ENCODE measurements around the gene ASAP3. TPM values are rescaled to one million over a fixed set of nuclear protein-coding genes. Genes with fewer than 3 reads are reported as not detected.
"Not testable (repeated sequence)": the region's sequence is repeated elsewhere in the genome, so short reads cannot be mapped to it uniquely, and the experiment has no call there.

ASAP3 gene
- total RNA-seq, 2 donors from 2014 or later: 28.2 to 50.4 TPM

- Histone ChIP-seq H3K27me3 (replicated peaks; ENCODE audit: insufficient read depth) (no peaks in the 10 kb centered on the region), H3K27ac (no peak overlapping the region), H3K4me3 (no peak overlapping the region), H3K36me3 (no peaks in the 10 kb centered on the region), H3K4me1 (ENCODE audit: control insufficient read depth in 1 of 2, low read depth in 2 of 2) (peaks cover 12 to 33% of the 10 kb centered on the region in 2 donors), H3K9me3 (no peaks in the 10 kb centered on the region)
- ATAC-seq (ENCODE audit: insufficient number of reproducible peaks, low FRiP score, low read depth) (no peak), DNase-seq (ENCODE audit: low spot score) (no peak)
- no peak for TF ChIP-seq CTCF (IDR thresholded peaks at IDR 0.05)
Measured at GRCh38 chr1:23381233-23381885, 102.6 kb downstream of the ASAP3 start.

- no peaks in the 10 kb centered on the region for H3K27me3 ChIP-seq (replicated peaks; ENCODE audit: insufficient read depth)
- no peaks in the 10 kb centered on the region for H3K36me3 ChIP-seq
- no peak for TF ChIP-seq CTCF (IDR thresholded peaks at IDR 0.05)
- H3K27ac ChIP-seq: no peak overlapping the region
- no peak for DNase-seq (ENCODE audit: low spot score)
- peaks cover 12 to 36% of the 10 kb centered on the region in 2 donors for H3K4me1 ChIP-seq (ENCODE audit: control insufficient read depth in 1 of 2, low read depth in 2 of 2)
- H3K9me3 ChIP-seq: no peaks in the 10 kb centered on the region
- ATAC-seq (ENCODE audit: insufficient number of reproducible peaks, low FRiP score, low read depth): no peak
- no peak overlapping the region for H3K4me3 ChIP-seq
Measured at GRCh38 chr1:23380719-23381118, 103.3 kb downstream of the ASAP3 start.

GRCh38 chr1:23380236-23380635 lies 103.7 kb downstream of the ASAP3 start:
- DNase-seq (ENCODE audit: low spot score): not testable (repeated sequence)

More at GRCh38 chr1:23380236-23380635, 103.7 kb downstream of the ASAP3 start:
- H3K4me1 ChIP-seq (ENCODE audit: control insufficient read depth in 1 of 2, low read depth in 2 of 2): peaks cover 12 to 36% of the 10 kb centered on the region in 2 donors
- not testable (repeated sequence) for H3K9me3 ChIP-seq; H3K27ac ChIP-seq; ATAC-seq (ENCODE audit: insufficient number of reproducible peaks, low FRiP score, low read depth); H3K4me3 ChIP-seq; H3K27me3 ChIP-seq (replicated peaks; ENCODE audit: insufficient read depth); H3K36me3 ChIP-seq

Other genes with a start within 250 kb of the ASAP3 start
- 10 to 100 TPM; 56.3 to 97.3 TPM for gene HNRNPR, start 139.9 kb downstream of the ASAP3 start, total RNA-seq
- 10 to 100 TPM in 1 of 2 donors, 1 to 10 TPM in 1; 9.3 to 17.6 TPM for gene ZNF436, start 114.3 kb downstream of the ASAP3 start, total RNA-seq
- gene TCEA3, start 59.4 kb downstream of the ASAP3 start, total RNA-seq: 10 to 100 TPM; 22.2 to 39.5 TPM
- under 1 TPM; 0.14 to 0.35 TPM for gene E2F2, start 47.1 kb upstream of the ASAP3 start, total RNA-seq
- 100 to 1,000 TPM; 309 to 692 TPM for gene ID3, start 75.3 kb upstream of the ASAP3 start, total RNA-seq
- 100 to 1,000 TPM; 433 to 469 TPM for gene RPL11, start 207.6 kb upstream of the ASAP3 start, total RNA-seq

Data from thoracic aorta (tissue), 2 donors.